ENCODE data around the gene CCDC177.

Gene CCDC177

DNA sequence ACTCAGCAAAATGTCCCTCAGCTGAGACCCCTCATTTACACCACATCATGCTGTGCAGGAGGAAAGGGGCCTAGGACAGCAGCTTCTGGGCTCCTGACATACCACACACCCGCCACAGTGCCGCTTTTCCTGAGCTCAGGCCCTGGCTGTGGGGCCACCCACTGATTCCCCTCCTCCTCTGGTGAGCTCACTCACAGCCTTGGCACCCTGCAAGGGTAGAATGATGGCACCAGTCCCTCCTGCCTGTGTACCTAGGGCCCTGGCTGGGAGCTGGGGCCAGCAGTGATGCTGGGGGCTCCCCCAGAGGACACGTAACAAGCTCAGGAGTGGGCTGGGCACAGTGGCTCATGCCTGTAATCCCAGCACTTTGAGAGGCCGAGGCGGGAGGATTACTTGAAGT, 45.7 kb downstream of the CCDC177 start:
- DNase-seq (ENCODE audit: low spot score): no peak

DNA sequence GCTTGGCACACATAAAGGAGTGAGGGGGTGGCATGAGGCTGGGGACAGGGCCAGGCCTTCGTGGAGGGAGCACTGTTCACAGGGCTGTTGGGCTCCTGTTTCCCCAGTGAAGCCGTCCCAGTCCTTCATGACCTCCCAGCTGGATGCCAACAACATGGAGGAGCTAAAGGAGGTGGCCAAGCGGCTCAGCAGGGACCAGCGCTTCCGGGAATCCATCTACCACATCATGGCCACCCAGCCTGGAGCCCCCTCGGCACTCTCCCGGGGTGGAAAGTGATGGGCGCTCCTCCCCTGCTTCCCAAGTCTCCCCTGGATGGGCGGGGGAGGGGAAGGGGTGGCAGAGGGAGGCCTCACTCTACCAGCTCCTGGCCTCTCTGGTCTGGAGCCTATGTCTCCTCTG, 46.5 kb downstream of the CCDC177 start:
- DNase-seq (ENCODE audit: low spot score): no peak

DNA sequence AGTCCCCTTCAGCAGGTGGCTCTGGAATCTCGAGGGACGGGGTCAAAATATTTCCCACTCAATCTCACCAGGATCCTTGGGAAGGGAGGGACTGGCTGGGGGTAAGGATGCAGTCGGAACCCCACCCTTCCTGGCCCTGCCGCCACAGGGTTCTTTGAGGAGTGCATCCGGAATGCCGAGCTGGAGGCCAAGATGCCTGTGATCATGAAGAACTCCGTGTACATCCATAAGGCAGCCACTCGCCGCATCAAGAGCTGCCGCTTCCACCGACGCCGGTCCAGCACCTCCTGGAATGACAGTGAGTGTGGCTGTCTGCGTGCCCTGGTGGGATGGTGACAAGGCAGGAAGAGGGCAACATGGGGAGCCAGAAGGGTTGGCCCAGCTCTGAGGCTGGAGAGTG, 47.0 kb downstream of the CCDC177 start:
- no peak for DNase-seq (ENCODE audit: low spot score)

DNA sequence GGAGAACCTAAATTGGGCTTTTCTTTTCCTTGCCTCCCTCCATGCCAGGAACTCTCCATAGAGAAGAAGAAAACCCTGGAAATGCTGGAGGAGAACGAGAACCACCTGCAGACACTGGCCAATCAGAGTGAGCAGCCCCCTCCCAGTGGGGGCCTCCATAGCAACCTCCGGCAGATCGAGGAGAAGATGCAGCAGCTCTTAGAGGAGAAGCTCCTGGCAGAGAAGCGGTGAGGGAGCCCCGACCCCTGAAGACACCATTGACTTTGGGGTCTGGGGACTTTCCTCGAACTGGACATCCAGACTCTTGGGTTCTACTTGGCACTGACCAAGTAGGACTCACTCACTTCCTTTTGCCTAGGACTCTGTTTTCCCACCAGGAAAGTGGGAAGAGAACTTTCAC, 48.8 kb downstream of the CCDC177 start:
- no peak for DNase-seq (ENCODE audit: low spot score)

DNA sequence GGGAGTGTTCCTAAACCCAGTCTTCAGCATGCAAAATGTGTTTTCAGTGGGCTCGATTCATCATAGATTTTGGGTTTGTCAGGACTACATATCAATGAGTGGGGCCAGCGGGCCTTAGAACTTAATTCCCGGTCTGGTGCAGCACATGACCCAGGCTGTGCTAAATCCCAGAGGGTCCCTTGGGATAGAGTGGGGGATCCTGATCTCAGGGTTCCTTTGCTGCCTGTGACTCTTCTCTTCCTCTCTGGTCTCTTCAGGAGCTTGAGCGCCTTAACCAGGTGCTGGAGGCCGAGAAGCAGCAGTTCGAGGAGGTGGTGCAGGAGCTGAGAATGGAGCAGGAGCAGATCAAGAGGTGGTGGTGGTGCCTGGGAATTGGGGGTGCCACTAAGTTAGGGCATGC, 52.6 kb downstream of the CCDC177 start:
- no peak for DNase-seq (ENCODE audit: low spot score)

All from SW480 (cell line).